Fibroblast of lung (primary cell): ENCODE measurements around the gene LYAR. TPM values are rescaled to one million over a fixed set of nuclear protein-coding genes. Genes with fewer than 3 reads are reported as not detected.

ENCODE experiments used
- DNase-seq, 2 donors: peaks; one replicate each; pipeline versions ENCODE4 v3.0.0 to v3.0.0-alpha.2; 2010; ENCODE audit warnings: low read depth in 2 of 2
- H2AFZ ChIP-seq: 2 replicates; pipeline ENCODE4 v1.5.1; 2012; ENCODE audit warnings: low read length, control low read depth, inconsistent platforms
- H3K27ac ChIP-seq: 2 replicates; pipeline ENCODE4 v1.5.1; 2011; ENCODE audit warnings: low read length, control low read depth; ENCODE audit not compliant: insufficient read depth
- H3K27me3 ChIP-seq: 2 replicates; pipeline ENCODE4 v1.5.1; 2011; ENCODE audit warnings: mild to moderate bottlenecking, low read length; ENCODE audit not compliant: control insufficient read depth, insufficient read depth
- H3K36me3 ChIP-seq: 2 replicates; pipeline ENCODE4 v1.5.1; 2011; ENCODE audit warnings: low read length; ENCODE audit not compliant: control insufficient read depth, insufficient read depth
- H3K4me1 ChIP-seq: 2 replicates; pipeline ENCODE4 v1.5.1; 2011; ENCODE audit warnings: low read length; ENCODE audit not compliant: control insufficient read depth, insufficient read depth; ENCODE audit errors: extremely low read depth
- H3K4me2 ChIP-seq: 2 replicates; pipeline ENCODE4 v1.5.1; 2011; ENCODE audit warnings: low read length, control low read depth; ENCODE audit not compliant: insufficient read depth; ENCODE audit errors: extremely low read depth
- H3K4me3 ChIP-seq, 4 experiments: fragments of 200-600 bp in 1 of 4; sonication (generic) in 1 of 4; replicated peaks in 1 of 4; 2 replicates each; pipeline ENCODE4 v1.5.1; 2011 to 2016; ENCODE audit warnings: low read length in 4 of 4, low read depth in 3 of 4, mild to moderate bottlenecking in 3 of 4, control low read depth in 2 of 4, inconsistent platforms in 1 of 4, mixed read lengths in 1 of 4; ENCODE audit not compliant: insufficient read depth in 1 of 4; ENCODE audit errors: control extremely low read depth in 1 of 4
- H3K79me2 ChIP-seq: 2 replicates; pipeline ENCODE4 v1.5.1; 2012; ENCODE audit warnings: mild to moderate bottlenecking, low read length, inconsistent platforms; ENCODE audit not compliant: control insufficient read depth, insufficient read depth
- H3K9ac ChIP-seq: 2 replicates; pipeline ENCODE4 v1.5.1; 2011; ENCODE audit warnings: mild to moderate bottlenecking, low read length, control low read depth; ENCODE audit not compliant: insufficient read depth
- H3K9me3 ChIP-seq: 2 replicates; pipeline ENCODE4 v1.5.1; 2012; ENCODE audit warnings: low read depth, low read length; ENCODE audit not compliant: control insufficient read depth, insufficient read depth
- H4K20me1 ChIP-seq: 2 replicates; pipeline ENCODE4 v1.5.1; 2011; ENCODE audit warnings: low read length; ENCODE audit not compliant: control insufficient read depth, insufficient read depth; ENCODE audit errors: extremely low read depth
- EZH2 ChIP-seq: IDR thresholded peaks from 2 replicates; pipeline ENCODE4 v1.5.1; 2012; ENCODE audit warnings: low read length, control low read depth, mild to moderate bottlenecking; ENCODE audit errors: missing control alignments
- polyA plus RNA-seq, 2 donors: library from polyadenylated mRNA; depleted of rRNA in 1 of 2; stranded (reverse) in 1 of 2; unstranded in 1 of 2; fragments of >200 nt; gene quantifications; 2 replicates each; pipeline ENCODE4 v1.2.1, GENCODE V29; 2011 to 2012; ENCODE audit warnings: missing spikeins in 1 of 2
- total RNA-seq: library from RNA; depleted of rRNA; stranded (reverse); fragments of >200 nt; gene quantifications from 2 replicates; pipeline ENCODE4 v1.2.1, GENCODE V29; 2014
- TF ChIP-seq, protein P1 (sequence below), 2 donors: IDR thresholded peaks in 1 of 2; conservative IDR thresholded peaks in 1 of 2; 1 replicate in 1 of 2; 2 replicates in 1 of 2; pipeline ENCODE4 v1.5.1; 2011 to 2012; ENCODE audit warnings: low read length in 2 of 2, control low read depth in 1 of 2, inconsistent platforms in 1 of 2, low read depth in 1 of 2, mild to moderate bottlenecking in 1 of 2

The LYAR gene
- total and polyA plus RNA-seq, 2 donors (not counting 1 experiment from before 2014, with no cell fraction given) = 10.1 to 11.1 TPM

DNA sequence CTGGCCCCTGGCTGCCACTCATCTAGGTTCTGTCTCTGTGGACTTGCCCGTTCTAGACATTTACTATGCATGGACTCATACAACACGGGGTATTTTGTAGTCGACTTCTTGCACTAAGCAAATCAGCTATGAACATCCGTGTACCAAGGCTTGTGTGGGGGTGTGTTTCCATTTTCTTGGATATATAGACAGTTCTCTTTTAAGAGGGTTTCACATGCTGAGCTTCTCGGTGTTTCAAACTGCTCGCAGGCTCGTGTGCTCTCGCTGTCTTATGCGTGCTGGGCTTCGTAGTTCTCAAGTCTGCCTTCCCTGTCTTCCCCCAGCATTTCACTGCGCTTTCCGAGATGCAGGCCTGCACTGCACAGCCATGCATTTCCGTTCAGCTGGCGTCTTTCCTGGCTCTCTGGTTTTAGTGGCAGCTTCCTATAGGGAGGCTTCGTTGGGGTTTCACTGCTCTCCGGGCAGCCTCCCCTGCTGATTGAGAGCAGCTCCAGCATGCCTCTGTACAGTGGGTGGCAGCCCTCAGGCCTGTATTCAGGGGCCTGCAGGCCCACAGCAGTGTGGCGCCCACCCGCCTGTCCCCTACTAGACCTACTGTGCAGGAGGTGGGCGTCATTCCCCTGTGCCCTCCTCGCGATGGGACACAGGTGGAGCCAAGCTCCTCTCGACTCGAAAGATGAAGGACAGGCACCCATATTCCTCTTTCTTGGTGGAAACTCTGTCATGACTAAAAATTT, 27.7 kb upstream of the LYAR start:
- no peaks in the 10 kb centered on the region for H3K27me3 ChIP-seq
- H3K79me2 ChIP-seq = no peaks in the 10 kb centered on the region
- no peaks in the 10 kb centered on the region for H3K4me1 ChIP-seq
- H3K36me3 ChIP-seq = peaks cover 12% of the 10 kb centered on the region
- TF ChIP-seq EZH2 = no peak
- TF ChIP-seq, protein P1, sequence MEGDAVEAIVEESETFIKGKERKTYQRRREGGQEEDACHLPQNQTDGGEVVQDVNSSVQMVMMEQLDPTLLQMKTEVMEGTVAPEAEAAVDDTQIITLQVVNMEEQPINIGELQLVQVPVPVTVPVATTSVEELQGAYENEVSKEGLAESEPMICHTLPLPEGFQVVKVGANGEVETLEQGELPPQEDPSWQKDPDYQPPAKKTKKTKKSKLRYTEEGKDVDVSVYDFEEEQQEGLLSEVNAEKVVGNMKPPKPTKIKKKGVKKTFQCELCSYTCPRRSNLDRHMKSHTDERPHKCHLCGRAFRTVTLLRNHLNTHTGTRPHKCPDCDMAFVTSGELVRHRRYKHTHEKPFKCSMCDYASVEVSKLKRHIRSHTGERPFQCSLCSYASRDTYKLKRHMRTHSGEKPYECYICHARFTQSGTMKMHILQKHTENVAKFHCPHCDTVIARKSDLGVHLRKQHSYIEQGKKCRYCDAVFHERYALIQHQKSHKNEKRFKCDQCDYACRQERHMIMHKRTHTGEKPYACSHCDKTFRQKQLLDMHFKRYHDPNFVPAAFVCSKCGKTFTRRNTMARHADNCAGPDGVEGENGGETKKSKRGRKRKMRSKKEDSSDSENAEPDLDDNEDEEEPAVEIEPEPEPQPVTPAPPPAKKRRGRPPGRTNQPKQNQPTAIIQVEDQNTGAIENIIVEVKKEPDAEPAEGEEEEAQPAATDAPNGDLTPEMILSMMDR (conservative IDR thresholded peaks at IDR 0.05 in 1 of 2, IDR thresholded peaks at IDR 0.05 in 1 of 2; ENCODE audit: low read depth in 1 of 2, low read length in 2 of 2) = no peak
- DNase-seq = no peak
- no peaks in the 10 kb centered on the region for H4K20me1 ChIP-seq
- H3K27ac ChIP-seq = no peak overlapping the region
- H3K9me3 ChIP-seq = no peaks in the 10 kb centered on the region
- H3K9ac ChIP-seq = no peak overlapping the region
- no peak overlapping the region for H3K4me3 ChIP-seq
- no peak overlapping the region for H3K4me2 ChIP-seq
- no peak overlapping the region for H2AFZ ChIP-seq

DNA sequence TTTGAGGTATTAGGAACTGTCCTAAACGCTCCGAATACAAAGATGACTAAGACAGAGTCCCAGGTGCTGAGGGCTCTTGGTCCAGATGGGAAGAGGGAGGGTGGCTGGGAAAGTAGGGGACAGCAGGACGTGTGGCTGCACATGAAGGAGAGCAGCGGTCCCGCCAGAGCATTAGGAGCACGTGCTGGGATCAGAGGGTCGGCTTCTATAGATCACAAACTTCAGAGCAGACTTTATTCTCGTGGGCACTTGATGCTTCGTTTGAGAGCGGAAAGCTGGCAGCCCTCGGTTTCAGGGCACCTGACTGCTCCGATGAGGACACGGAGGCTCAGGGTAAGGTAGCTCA, 26.2 kb upstream of the LYAR start:
- H3K79me2 ChIP-seq = no peaks in the 10 kb centered on the region
- no peak overlapping the region for H3K9ac ChIP-seq
- H3K4me2 ChIP-seq = no peak overlapping the region
- no peak overlapping the region for H3K27ac ChIP-seq
- no peak overlapping the region for H3K4me3 ChIP-seq
- H3K4me1 ChIP-seq = no peaks in the 10 kb centered on the region
- no peaks in the 10 kb centered on the region for H3K27me3 ChIP-seq
- peaks cover 7% of the 10 kb centered on the region for H3K36me3 ChIP-seq
- TF ChIP-seq, protein P1 (conservative IDR thresholded peaks at IDR 0.05 in 1 of 2, IDR thresholded peaks at IDR 0.05 in 1 of 2; ENCODE audit: low read depth in 1 of 2, low read length in 2 of 2) = no peak
- no peak for TF ChIP-seq EZH2
- no peak overlapping the region for H2AFZ ChIP-seq
- no peaks in the 10 kb centered on the region for H4K20me1 ChIP-seq
- no peak for DNase-seq
- H3K9me3 ChIP-seq = no peaks in the 10 kb centered on the region

DNA sequence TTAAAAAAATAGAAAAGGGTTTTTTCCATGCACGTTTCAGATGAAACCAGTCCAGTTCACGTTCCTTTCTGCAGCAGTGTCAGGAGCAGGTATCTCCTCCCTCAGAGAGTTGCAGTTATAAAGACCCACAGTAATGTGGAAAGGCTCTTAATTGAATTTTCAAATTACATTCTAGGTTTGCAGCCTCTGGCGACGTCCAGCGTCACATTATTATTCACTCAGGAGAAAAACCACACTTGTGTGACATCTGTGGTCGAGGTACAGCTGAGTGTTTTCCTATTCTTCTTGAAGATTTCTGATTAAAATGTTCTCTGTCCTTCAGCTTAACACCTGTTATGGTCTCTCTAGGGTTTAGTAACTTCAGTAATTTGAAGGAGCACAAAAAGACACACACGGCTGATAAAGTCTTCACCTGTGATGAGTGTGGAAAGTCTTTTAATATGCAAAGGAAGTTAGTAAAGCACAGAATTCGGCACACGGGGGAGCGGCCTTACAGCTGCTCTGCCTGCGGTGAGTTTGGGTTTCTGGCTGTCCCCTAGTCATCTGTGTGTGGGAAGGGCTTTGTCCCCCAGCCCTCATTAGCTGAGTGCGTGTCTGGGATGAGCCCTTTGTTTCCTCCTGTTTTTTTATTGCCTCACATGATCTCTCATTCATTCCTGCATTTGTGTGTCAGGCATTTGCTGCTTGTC, 25.7 kb upstream of the LYAR start:
- Histone ChIP-seq H2AFZ (no peak overlapping the region), H3K4me3 (no peak overlapping the region), H3K9ac (no peak overlapping the region), H3K27ac (no peak overlapping the region), H3K4me2 (no peak overlapping the region), H4K20me1 (no peaks in the 10 kb centered on the region), H3K27me3 (no peaks in the 10 kb centered on the region), H3K4me1 (no peaks in the 10 kb centered on the region), H3K36me3 (peaks cover 6% of the 10 kb centered on the region), H3K79me2 (no peaks in the 10 kb centered on the region), H3K9me3 (no peaks in the 10 kb centered on the region)
- no peak for TF ChIP-seq EZH2
- TF ChIP-seq, protein P1 (conservative IDR thresholded peaks at IDR 0.05 in 1 of 2, IDR thresholded peaks at IDR 0.05 in 1 of 2; ENCODE audit: low read depth in 1 of 2, low read length in 2 of 2) = no peak
- no peak for DNase-seq
